CD4-positive, alpha-beta T cell (primary cell): ENCODE data around the gene ACAD11. TPM values are rescaled to one million over a fixed set of nuclear protein-coding genes. Genes with fewer than 3 reads are reported as not detected.

Experiments used
- ATAC-seq: fragments of 200-7000 bp; cut with Tn5 transposase; one replicate; pipeline ENCODE4 v1.10.0; 2022; ENCODE audit warnings: mild to moderate bottlenecking; ENCODE audit not compliant: poor library complexity
- CTCF ChIA-PET: fragments of 350-600 bp; sonication (Branson Sonifier 250); formaldehyde crosslinking; loops from one replicate; lab custom pipeline; 2021; ENCODE audit warnings: antibody characterized with exemption, inconsistent platforms; lab: Charles Lee
- POLR2A ChIA-PET: fragments of 350-600 bp; sonication (Branson Sonifier 250); formaldehyde crosslinking; loops from one replicate; lab custom pipeline; 2021; ENCODE audit warnings: antibody characterized with exemption, inconsistent platforms; lab: Charles Lee
- DNase-seq, 14 experiments: peaks; one replicate each; pipeline ENCODE4 v3.0.0-alpha.2; 2013 to 2020; ENCODE audit warnings: mixed read lengths in 2 of 14
- H3K27ac ChIP-seq, 2 donors: one replicate each; pipeline versions ENCODE4 v1.5.1 to v1.7.0; 2013; ENCODE audit warnings: low read length in 2 of 2, low read depth in 1 of 2, mild to moderate bottlenecking in 1 of 2
- H3K27me3 ChIP-seq, 2 experiments: 1 replicate in 1 of 2; 2 replicates in 1 of 2; pipeline versions ENCODE4 v1.6.1 to v1.7.0; 2013; ENCODE audit warnings: low read length in 2 of 2, control low read depth in 1 of 2, mild to moderate bottlenecking in 1 of 2, moderate library complexity in 1 of 2; ENCODE audit not compliant: insufficient read depth in 2 of 2, control insufficient read depth in 1 of 2
- H3K36me3 ChIP-seq: one replicate; pipeline ENCODE4 v1.6.1; 2013; ENCODE audit warnings: low read length, control low read depth; ENCODE audit not compliant: insufficient read depth
- H3K4me1 ChIP-seq: one replicate; pipeline ENCODE4 v1.6.1; 2013; ENCODE audit warnings: low read length, control low read depth; ENCODE audit not compliant: insufficient read depth
- H3K4me3 ChIP-seq: one replicate; pipeline ENCODE4 v1.5.1; 2013; ENCODE audit warnings: mild to moderate bottlenecking, low read length, moderate library complexity
- H3K9me3 ChIP-seq, 2 experiments: 1 replicate in 1 of 2; 2 replicates in 1 of 2; pipeline versions ENCODE4 v1.6.1 to v1.7.0; 2013; ENCODE audit warnings: low read length in 2 of 2, mild to moderate bottlenecking in 2 of 2, control low read depth in 1 of 2, moderate library complexity in 1 of 2; ENCODE audit not compliant: control insufficient read depth in 1 of 2, insufficient read depth in 1 of 2
- H3K27ac Mint-ChIP-seq: one replicate; pipeline ENCODE4 v1.8.0; 2020; ENCODE audit warnings: mixed read lengths
- H3K27me3 Mint-ChIP-seq: one replicate; pipeline ENCODE4 v1.8.0; 2021; ENCODE audit warnings: mixed read lengths
- H3K36me3 Mint-ChIP-seq: one replicate; pipeline ENCODE4 v1.8.0; 2021; ENCODE audit warnings: low read depth, mixed read lengths
- H3K4me1 Mint-ChIP-seq: one replicate; pipeline ENCODE4 v1.8.0; 2021; ENCODE audit warnings: low read depth, mixed read lengths
- H3K4me3 Mint-ChIP-seq: one replicate; pipeline ENCODE4 v1.8.0; 2020; ENCODE audit warnings: mild to moderate bottlenecking, mixed read lengths
- H3K9me3 Mint-ChIP-seq: one replicate; pipeline ENCODE4 v1.8.0; 2020; ENCODE audit warnings: mixed read lengths
- CTCF ChIP-seq: fragments of 200-600 bp; IDR thresholded peaks from one replicate; pipeline ENCODE4 v1.8.0; 2022; ENCODE audit warnings: antibody characterized with exemption, mild to moderate bottlenecking
- intact Hi-C, 2 experiments: fragments of 100-400 bp; cut with DNase I in 1 of 2; cut with micrococcal nuclease in 1 of 2; formaldehyde crosslinking; loops; one replicate each; pipeline versions ENCODE4 v1.15.1 to v1.9.0; 2023 to 2025; cut with DNase I, micrococcal nuclease
- total RNA-seq, 174 experiments: library from RNA in 2 of 174; stranded (reverse) in 2 of 174; gene quantifications; one replicate each; pipeline ENCODE4 v1.2.3 and lab custom pipeline; 2021 to 2026

Gene ACAD11
- total RNA-seq, 2 experiments from 2014 or later = 26.6 to 27.9 TPM

GRCh38 chr3:132659000-132659364 lies 627 bp downstream of the ACAD11 start:
- no peak for TF ChIP-seq CTCF
- POLR2A ChIA-PET = interaction anchor here (0.8 to 1.4 kb wide), 3 partner anchors 14 to 25 kb away, joined by 3 to 8 read pairs (median 4); no protein-coding TSS in a partner anchor
- H3K27ac ChIP-seq = no peak overlapping the region

GRCh38 chr3:132657869-132658747 lies 1.5 kb downstream of the ACAD11 start:
- Mint-ChIP-seq H3K4me1 (peaks cover 65% of the 10 kb centered on the region), H3K27ac (peak overlapping the region; percentile 98), H3K36me3 (peaks cover 23% of the 10 kb centered on the region), H3K4me3 (peak overlapping the region; percentile 100), H3K9me3 (no peaks in the 10 kb centered on the region), H3K27me3 (no peaks in the 10 kb centered on the region)
- Histone ChIP-seq H3K4me3 (no peak overlapping the region), H3K27me3 (no peaks in the 10 kb centered on the region), H3K9me3 (no peaks in the 10 kb centered on the region), H3K27ac (no peak overlapping the region), H3K36me3 (no peaks in the 10 kb centered on the region), H3K4me1 (peaks cover 8% of the 10 kb centered on the region)
- POLR2A ChIA-PET = interaction anchor here (0.8 to 1.4 kb wide), 4 partner anchors 15 to 26 kb away, joined by 3 to 8 read pairs (median 4); no protein-coding TSS in a partner anchor
- no peak for DNase-seq
- TF ChIP-seq CTCF = no peak
- CTCF ChIA-PET = interaction anchor here (0.6 to 1.8 kb wide), 3 partner anchors 12 to 241 kb away, joined by 3 to 6 read pairs (median 4); partner anchors contain the start of gene DNAJC13
- intact Hi-C loops = loop anchor here in 1 of 2 experiments (5.0 to 10.0 kb wide), 2 partner anchors 917 to 1156 kb away; partner anchors contain the start of genes CDV3 and MRPL3
- ATAC-seq = no peak

More at GRCh38 chr3:132659000-132659364, 627 bp downstream of the ACAD11 start:
- Histone ChIP-seq H3K36me3 (no peaks in the 10 kb centered on the region), H3K4me1 (peaks cover 8% of the 10 kb centered on the region), H3K27me3 (no peaks in the 10 kb centered on the region), H3K4me3 (peak overlapping the region; percentile 93), H3K9me3 (no peaks in the 10 kb centered on the region)
- Mint-ChIP-seq H3K36me3 (peaks cover 23% of the 10 kb centered on the region), H3K4me3 (peak overlapping the region; percentile 100), H3K9me3 (no peaks in the 10 kb centered on the region), H3K4me1 (peaks cover 74% of the 10 kb centered on the region), H3K27ac (peak overlapping the region; percentile 98), H3K27me3 (no peaks in the 10 kb centered on the region)
- DNase-seq (no peak), ATAC-seq (no peak)
- intact Hi-C loops = loop anchor here in 1 of 2 experiments (5.0 to 10.0 kb wide), 2 partner anchors 916 to 1157 kb away; partner anchors contain the start of genes CDV3 and MRPL3
- CTCF ChIA-PET = interaction anchor here (1.3 to 1.8 kb wide), 4 partner anchors 11 to 17 kb away, joined by 3 to 6 read pairs (median 4); no protein-coding TSS in a partner anchor

- ATAC-seq (no peak), DNase-seq (no peak)
- Mint-ChIP-seq H3K27me3 (no peaks in the 10 kb centered on the region), H3K4me1 (peaks cover 43% of the 10 kb centered on the region), H3K4me3 (no peak overlapping the region), H3K36me3 (peaks cover 14% of the 10 kb centered on the region), H3K9me3 (no peaks in the 10 kb centered on the region), H3K27ac (no peak overlapping the region)
- POLR2A ChIA-PET = no interaction called here
- intact Hi-C loops = loop anchor here in 1 of 2 experiments (5.0 to 10.0 kb wide), 2 partner anchors 919 to 1153 kb away; partner anchors contain the start of genes CDV3 and MRPL3
- H3K9me3 ChIP-seq = no peaks in the 10 kb centered on the region
- no peak overlapping the region for H3K4me3 ChIP-seq
- CTCF ChIA-PET = no interaction called here
- no peak overlapping the region for H3K27ac ChIP-seq
- TF ChIP-seq CTCF = no peak
- H3K4me1 ChIP-seq = peaks cover 8% of the 10 kb centered on the region
- no peaks in the 10 kb centered on the region for H3K27me3 ChIP-seq
- no peaks in the 10 kb centered on the region for H3K36me3 ChIP-seq
Observed at GRCh38 chr3:132655471-132655870, 4.1 kb downstream of the ACAD11 start.
